ENCODE results near the gene SUSD4.

DNA sequence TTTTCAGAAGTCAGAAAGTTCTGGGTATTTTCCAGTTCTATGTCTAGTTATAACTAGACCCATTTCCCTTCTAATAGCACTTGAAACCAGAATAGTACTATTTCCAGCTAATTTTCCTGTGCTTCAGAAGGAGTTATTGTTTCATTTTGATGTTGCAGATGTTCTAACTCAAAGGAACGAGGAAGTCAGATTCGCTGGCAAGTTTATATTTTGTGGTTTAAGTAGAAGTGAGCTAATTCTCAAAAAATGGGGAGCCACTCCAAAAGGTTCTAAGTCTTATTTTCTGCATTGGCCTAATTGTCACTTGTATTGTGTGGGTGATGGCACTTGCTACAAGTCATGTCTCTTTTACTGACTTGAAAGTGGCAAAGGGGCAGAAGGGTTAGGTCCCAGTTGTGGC lies 47.3 kb upstream of the SUSD4 start:
- no peak for TF ChIP-seq SMC3 (IDR thresholded peaks at IDR 0.05; ENCODE audit: low read depth, low read length)
- no peak for TF ChIP-seq POLR2A (IDR thresholded peaks at IDR 0.05; ENCODE audit: low read depth, low read length)
- TF ChIP-seq, protein P1, sequence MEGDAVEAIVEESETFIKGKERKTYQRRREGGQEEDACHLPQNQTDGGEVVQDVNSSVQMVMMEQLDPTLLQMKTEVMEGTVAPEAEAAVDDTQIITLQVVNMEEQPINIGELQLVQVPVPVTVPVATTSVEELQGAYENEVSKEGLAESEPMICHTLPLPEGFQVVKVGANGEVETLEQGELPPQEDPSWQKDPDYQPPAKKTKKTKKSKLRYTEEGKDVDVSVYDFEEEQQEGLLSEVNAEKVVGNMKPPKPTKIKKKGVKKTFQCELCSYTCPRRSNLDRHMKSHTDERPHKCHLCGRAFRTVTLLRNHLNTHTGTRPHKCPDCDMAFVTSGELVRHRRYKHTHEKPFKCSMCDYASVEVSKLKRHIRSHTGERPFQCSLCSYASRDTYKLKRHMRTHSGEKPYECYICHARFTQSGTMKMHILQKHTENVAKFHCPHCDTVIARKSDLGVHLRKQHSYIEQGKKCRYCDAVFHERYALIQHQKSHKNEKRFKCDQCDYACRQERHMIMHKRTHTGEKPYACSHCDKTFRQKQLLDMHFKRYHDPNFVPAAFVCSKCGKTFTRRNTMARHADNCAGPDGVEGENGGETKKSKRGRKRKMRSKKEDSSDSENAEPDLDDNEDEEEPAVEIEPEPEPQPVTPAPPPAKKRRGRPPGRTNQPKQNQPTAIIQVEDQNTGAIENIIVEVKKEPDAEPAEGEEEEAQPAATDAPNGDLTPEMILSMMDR (conservative IDR thresholded peaks at IDR 0.05; ENCODE audit: low read depth, low read length), result no peak
- TF ChIP-seq NFE2L2 (IDR thresholded peaks at IDR 0.05; ENCODE audit: low read depth, low read length), result no peak
- no peak for TF ChIP-seq CEBPB (IDR thresholded peaks at IDR 0.05; ENCODE audit: low read depth, low read length)
- no peak for TF ChIP-seq RFX5 (IDR thresholded peaks at IDR 0.05; ENCODE audit: low read depth, low read length)
- TF ChIP-seq FOS (IDR thresholded peaks at IDR 0.05; ENCODE audit: low read depth, low read length), result peak; percentile 35; the same call in 1 of the 2 replicates
- no peak for TF ChIP-seq RCOR1 (IDR thresholded peaks at IDR 0.05; ENCODE audit: insufficient replicate concordance, low read length)
- TF ChIP-seq, protein P2, sequence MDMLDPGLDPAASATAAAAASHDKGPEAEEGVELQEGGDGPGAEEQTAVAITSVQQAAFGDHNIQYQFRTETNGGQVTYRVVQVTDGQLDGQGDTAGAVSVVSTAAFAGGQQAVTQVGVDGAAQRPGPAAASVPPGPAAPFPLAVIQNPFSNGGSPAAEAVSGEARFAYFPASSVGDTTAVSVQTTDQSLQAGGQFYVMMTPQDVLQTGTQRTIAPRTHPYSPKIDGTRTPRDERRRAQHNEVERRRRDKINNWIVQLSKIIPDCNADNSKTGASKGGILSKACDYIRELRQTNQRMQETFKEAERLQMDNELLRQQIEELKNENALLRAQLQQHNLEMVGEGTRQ (IDR thresholded peaks at IDR 0.05; ENCODE audit: low read depth, low read length), result no peak
- TF ChIP-seq, protein P3, sequence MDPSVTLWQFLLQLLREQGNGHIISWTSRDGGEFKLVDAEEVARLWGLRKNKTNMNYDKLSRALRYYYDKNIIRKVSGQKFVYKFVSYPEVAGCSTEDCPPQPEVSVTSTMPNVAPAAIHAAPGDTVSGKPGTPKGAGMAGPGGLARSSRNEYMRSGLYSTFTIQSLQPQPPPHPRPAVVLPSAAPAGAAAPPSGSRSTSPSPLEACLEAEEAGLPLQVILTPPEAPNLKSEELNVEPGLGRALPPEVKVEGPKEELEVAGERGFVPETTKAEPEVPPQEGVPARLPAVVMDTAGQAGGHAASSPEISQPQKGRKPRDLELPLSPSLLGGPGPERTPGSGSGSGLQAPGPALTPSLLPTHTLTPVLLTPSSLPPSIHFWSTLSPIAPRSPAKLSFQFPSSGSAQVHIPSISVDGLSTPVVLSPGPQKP (IDR thresholded peaks at IDR 0.05; ENCODE audit: borderline replicate concordance, low read depth, low read length), result no peak
- TF ChIP-seq CHD1 (IDR thresholded peaks at IDR 0.05; ENCODE audit: low read depth, low read length), result no peak
- TF ChIP-seq MAZ (IDR thresholded peaks at IDR 0.05; ENCODE audit: borderline replicate concordance, low read depth, low read length), result no peak
